CD14-positive monocyte (primary cell): ENCODE measurements around the gene KRTAP1-3. TPM values are rescaled to one million over a fixed set of nuclear protein-coding genes. Genes with fewer than 3 reads are reported as not detected.

Experiments used
- DNase-seq, 3 donors: peaks; one replicate each; pipeline ENCODE4 v3.0.0-alpha.2; 2011 to 2022
- H2AFZ ChIP-seq: 2 replicates; pipeline ENCODE4 v1.6.0; 2012; ENCODE audit warnings: mild to moderate bottlenecking, low read depth, low read length, inconsistent platforms; ENCODE audit not compliant: insufficient read depth, poor library complexity, severe bottlenecking
- H3K27ac ChIP-seq, 2 donors: 1 replicate in 1 of 2; 2 replicates in 1 of 2; pipeline ENCODE4 v1.5.1; 2012 to 2013; ENCODE audit warnings: low read length in 2 of 2, control low read depth in 1 of 2, inconsistent platforms in 1 of 2, low read depth in 1 of 2, mild to moderate bottlenecking in 1 of 2
- H3K27me3 ChIP-seq, 2 donors: one replicate each; pipeline versions ENCODE4 v1.6.0 to v1.6.1; 2011 to 2013; ENCODE audit warnings: low read length in 2 of 2; ENCODE audit not compliant: control insufficient read depth in 2 of 2, insufficient read depth in 2 of 2
- H3K36me3 ChIP-seq, 2 donors: replicated peaks in 1 of 2; 1 replicate in 1 of 2; 2 replicates in 1 of 2; pipeline versions ENCODE4 v1.5.1 to v1.6.1; 2012 to 2013; ENCODE audit warnings: low read length in 2 of 2, control low read depth in 1 of 2, inconsistent platforms in 1 of 2, mild to moderate bottlenecking in 1 of 2; ENCODE audit not compliant: insufficient read depth in 2 of 2, control insufficient read depth in 1 of 2
- H3K4me1 ChIP-seq, 2 donors: 1 replicate in 1 of 2; 2 replicates in 1 of 2; pipeline versions ENCODE4 v1.5.1 to v1.6.1; 2012 to 2013; ENCODE audit warnings: low read length in 2 of 2, control low read depth in 1 of 2, inconsistent platforms in 1 of 2, mild to moderate bottlenecking in 1 of 2, moderate library complexity in 1 of 2; ENCODE audit not compliant: insufficient read depth in 2 of 2, control insufficient read depth in 1 of 2
- H3K4me2 ChIP-seq: replicated peaks from 2 replicates; pipeline ENCODE3; 2012; ENCODE audit warnings: low read length, moderate library complexity, mild to moderate bottlenecking; ENCODE audit not compliant: poor library complexity, severe bottlenecking; ENCODE audit errors: extremely low read depth
- H3K4me3 ChIP-seq, 3 experiments: fragments of 200-600 bp in 1 of 3; sonication (generic) in 1 of 3; replicated peaks in 1 of 3; 1 replicate in 2 of 3; 2 replicates in 1 of 3; pipeline ENCODE4 v1.5.1; 2011 to 2013; ENCODE audit warnings: low read length in 3 of 3, mild to moderate bottlenecking in 3 of 3, control low read depth in 2 of 3, low read depth in 2 of 3, inconsistent platforms in 1 of 3, moderate library complexity in 1 of 3
- H3K79me2 ChIP-seq: 2 replicates; pipeline ENCODE4 v1.6.0; 2012; ENCODE audit warnings: mild to moderate bottlenecking, control low read depth, inconsistent platforms, low read length, moderate library complexity; ENCODE audit not compliant: insufficient read depth
- H3K9ac ChIP-seq: 2 replicates; pipeline ENCODE4 v1.6.0; 2017; ENCODE audit warnings: low read length, mild to moderate bottlenecking; ENCODE audit not compliant: insufficient read depth, poor library complexity, severe bottlenecking
- H3K9me3 ChIP-seq, 2 donors: replicated peaks in 1 of 2; 1 replicate in 1 of 2; 2 replicates in 1 of 2; pipeline versions ENCODE4 v1.5.1 to v1.6.1; 2012 to 2013; ENCODE audit warnings: low read length in 2 of 2, control low read depth in 1 of 2; ENCODE audit not compliant: control insufficient read depth in 1 of 2, insufficient read depth in 1 of 2
- H4K20me1 ChIP-seq: 2 replicates; pipeline ENCODE4 v1.6.0; 2012; ENCODE audit warnings: mild to moderate bottlenecking, low read length, control low read depth, moderate library complexity; ENCODE audit not compliant: insufficient read depth
- H3K27ac Mint-ChIP-seq, 7 donors: one replicate each; pipeline ENCODE4 v1.8.0; 2020; ENCODE audit warnings: mild to moderate bottlenecking in 7 of 7, mixed read lengths in 7 of 7, moderate library complexity in 6 of 7, inconsistent platforms in 2 of 7
- H3K27me3 Mint-ChIP-seq, 3 donors: one replicate each; pipeline ENCODE4 v1.8.0; 2021 to 2022; ENCODE audit warnings: low read depth in 3 of 3, mild to moderate bottlenecking in 3 of 3, mixed read lengths in 3 of 3, moderate library complexity in 3 of 3, inconsistent platforms in 1 of 3
- H3K36me3 Mint-ChIP-seq, 2 donors: one replicate each; pipeline ENCODE4 v1.8.0; 2020; ENCODE audit warnings: mixed read lengths in 2 of 2, inconsistent platforms in 1 of 2, mild to moderate bottlenecking in 1 of 2
- H3K4me1 Mint-ChIP-seq: one replicate; pipeline ENCODE4 v1.8.0; 2020; ENCODE audit warnings: mild to moderate bottlenecking, mixed read lengths
- H3K4me3 Mint-ChIP-seq, 2 donors: one replicate each; pipeline ENCODE4 v1.8.0; 2020; ENCODE audit warnings: mild to moderate bottlenecking in 2 of 2, mixed read lengths in 2 of 2, moderate library complexity in 1 of 2
- H3K9me3 Mint-ChIP-seq, 7 donors: one replicate each; pipeline ENCODE4 v1.8.0; 2020 to 2022; ENCODE audit warnings: mixed read lengths in 7 of 7, mild to moderate bottlenecking in 6 of 7, moderate library complexity in 6 of 7, inconsistent platforms in 2 of 7
- CTCF ChIP-seq: fragments of 200-600 bp; IDR thresholded peaks from one replicate; pipeline ENCODE4 v1.8.0; 2022; ENCODE audit warnings: antibody characterized with exemption, mild to moderate bottlenecking
- WGBS: methylation state at CpG from one replicate; pipeline ENCODE4 v1.1.5; 2013; ENCODE audit warnings: missing lambda C conversion rate; ENCODE audit not compliant: insufficient coverage; 5-methylcytosine and 5-hydroxymethylcytosine counted together
- intact Hi-C, 2 donors: fragments of 100-400 bp; cut with micrococcal nuclease; formaldehyde crosslinking; loops; one replicate each; pipeline versions ENCODE4 v1.15.0 to v1.15.1; 2023
- polyA plus RNA-seq, 3 donors: library from polyadenylated mRNA; depleted of rRNA in 1 of 3; unstranded in 2 of 3; stranded (reverse) in 1 of 3; fragments of 300-500 nt in 2 of 3; fragments of >200 nt in 1 of 3; fragmentation: Illumina TruSeq in 2 of 3; gene quantifications; 1 replicate in 2 of 3; 2 replicates in 1 of 3; pipeline ENCODE4 v1.2.3, GENCODE V29; 2012 to 2021

Gene KRTAP1-3
- polyA plus RNA-seq, 3 donors = not detected

GRCh38 chr17:41020336-41020735, 14.3 kb downstream of the KRTAP1-3 start:
- Mint-ChIP-seq H3K9me3 (peaks cover 0 to 7% (median 0%) of the 10 kb centered on the region in 7 donors), H3K36me3 (no peaks in the 10 kb centered on the region), H3K27ac (no peak overlapping the region), H3K4me3 (no peak overlapping the region), H3K27me3 (peaks cover 0 to 2% (median 2%) of the 10 kb centered on the region in 3 donors), H3K4me1 (no peaks in the 10 kb centered on the region)
- H4K20me1 ChIP-seq = no peaks in the 10 kb centered on the region
- H3K4me3 ChIP-seq = no peak overlapping the region
- no peaks in the 10 kb centered on the region for H3K9me3 ChIP-seq
- no peaks in the 10 kb centered on the region for H3K79me2 ChIP-seq
- H3K9ac ChIP-seq = no peak overlapping the region
- H3K4me2 ChIP-seq = no peak overlapping the region
- intact Hi-C loops = no loop called here
- no peak overlapping the region for H2AFZ ChIP-seq
- H3K36me3 ChIP-seq = no peaks in the 10 kb centered on the region
- no peak overlapping the region for H3K27ac ChIP-seq
- TF ChIP-seq CTCF = no peak
- no peaks in the 10 kb centered on the region for H3K27me3 ChIP-seq
- DNase-seq = no peak
- H3K4me1 ChIP-seq = no peaks in the 10 kb centered on the region

- intact Hi-C loops = no loop called here
- Mint-ChIP-seq H3K36me3 (no peaks in the 10 kb centered on the region), H3K27me3 (peaks cover 0 to 2% (median 2%) of the 10 kb centered on the region in 3 donors), H3K4me1 (no peaks in the 10 kb centered on the region), H3K27ac (no peak overlapping the region), H3K4me3 (no peak overlapping the region), H3K9me3 (peaks cover 0 to 6% (median 0%) of the 10 kb centered on the region in 7 donors)
- no peaks in the 10 kb centered on the region for H3K36me3 ChIP-seq
- H4K20me1 ChIP-seq = no peaks in the 10 kb centered on the region
- no peaks in the 10 kb centered on the region for H3K4me1 ChIP-seq
- no peak overlapping the region for H3K4me2 ChIP-seq
- WGBS = 100% methylated on average over 1 of the region's 3 CpGs
- no peak for DNase-seq
- H3K27ac ChIP-seq = no peak overlapping the region
- no peak for TF ChIP-seq CTCF
- no peak overlapping the region for H3K4me3 ChIP-seq
- H2AFZ ChIP-seq = no peak overlapping the region
- no peaks in the 10 kb centered on the region for H3K9me3 ChIP-seq
- no peaks in the 10 kb centered on the region for H3K27me3 ChIP-seq
- no peaks in the 10 kb centered on the region for H3K79me2 ChIP-seq
- no peak overlapping the region for H3K9ac ChIP-seq
These were observed 15.3 kb downstream of the KRTAP1-3 start for GRCh38 chr17:41019415-41019814.
